GM21526 (cell line): ENCODE data around the gene DIO3.
"Not testable (repeated sequence)": the region's sequence is repeated elsewhere in the genome, so short reads cannot be mapped to it uniquely, and the experiment has no call there.

Source experiments
- ATAC-seq: cut with Tn5 transposase; IDR thresholded peaks from one replicate; pipeline ENCODE4 v1.9.1; 2021; ENCODE audit warnings: moderate library complexity; ENCODE audit not compliant: unreplicated experiment, low FRiP score

Gene DIO3

GRCh38 chr14:101540481-101541462 lies 20.5 kb upstream of the DIO3 start:
- no peak for ATAC-seq

- ATAC-seq: no peak
Measured at GRCh38 chr14:101542391-101542790, 18.9 kb upstream of the DIO3 start.

GRCh38 chr14:101543814-101544213 lies 17.5 kb upstream of the DIO3 start:
- no peak for ATAC-seq

GRCh38 chr14:101544550-101544949 lies 16.7 kb upstream of the DIO3 start:
- ATAC-seq: no peak

- no peak for ATAC-seq
Measured at GRCh38 chr14:101546706-101547105, 14.6 kb upstream of the DIO3 start.

GRCh38 chr14:101547107-101547738 lies 14.1 kb upstream of the DIO3 start:
- no peak for ATAC-seq

- no peak for ATAC-seq
Measured at GRCh38 chr14:101547961-101548669, 13.2 kb upstream of the DIO3 start.

- ATAC-seq: no peak
Measured at GRCh38 chr14:101548710-101549109, 12.6 kb upstream of the DIO3 start.

GRCh38 chr14:101549154-101549553 lies 12.1 kb upstream of the DIO3 start:
- no peak for ATAC-seq

- not testable (repeated sequence) for ATAC-seq
Measured at GRCh38 chr14:101550202-101550912, 10.9 kb upstream of the DIO3 start.

GRCh38 chr14:101551729-101552595 lies 9.3 kb upstream of the DIO3 start:
- no peak for ATAC-seq

- ATAC-seq: no peak
Measured at GRCh38 chr14:101552786-101553231, 8.5 kb upstream of the DIO3 start.

GRCh38 chr14:101553393-101553792 lies 7.9 kb upstream of the DIO3 start:
- ATAC-seq: no peak

- ATAC-seq: no peak
Measured at GRCh38 chr14:101553931-101554330, 7.4 kb upstream of the DIO3 start.

- ATAC-seq: no peak
Measured at GRCh38 chr14:101554991-101555668, 6.2 kb upstream of the DIO3 start.

GRCh38 chr14:101555669-101556043 lies 5.6 kb upstream of the DIO3 start:
- not testable (repeated sequence) for ATAC-seq

- no peak for ATAC-seq
Measured at GRCh38 chr14:101556131-101556530, 5.2 kb upstream of the DIO3 start.

GRCh38 chr14:101556566-101557320 lies 4.6 kb upstream of the DIO3 start:
- no peak for ATAC-seq
